ENCODE measurements around the gene NDC1.

- TF ChIP-seq, protein P1, sequence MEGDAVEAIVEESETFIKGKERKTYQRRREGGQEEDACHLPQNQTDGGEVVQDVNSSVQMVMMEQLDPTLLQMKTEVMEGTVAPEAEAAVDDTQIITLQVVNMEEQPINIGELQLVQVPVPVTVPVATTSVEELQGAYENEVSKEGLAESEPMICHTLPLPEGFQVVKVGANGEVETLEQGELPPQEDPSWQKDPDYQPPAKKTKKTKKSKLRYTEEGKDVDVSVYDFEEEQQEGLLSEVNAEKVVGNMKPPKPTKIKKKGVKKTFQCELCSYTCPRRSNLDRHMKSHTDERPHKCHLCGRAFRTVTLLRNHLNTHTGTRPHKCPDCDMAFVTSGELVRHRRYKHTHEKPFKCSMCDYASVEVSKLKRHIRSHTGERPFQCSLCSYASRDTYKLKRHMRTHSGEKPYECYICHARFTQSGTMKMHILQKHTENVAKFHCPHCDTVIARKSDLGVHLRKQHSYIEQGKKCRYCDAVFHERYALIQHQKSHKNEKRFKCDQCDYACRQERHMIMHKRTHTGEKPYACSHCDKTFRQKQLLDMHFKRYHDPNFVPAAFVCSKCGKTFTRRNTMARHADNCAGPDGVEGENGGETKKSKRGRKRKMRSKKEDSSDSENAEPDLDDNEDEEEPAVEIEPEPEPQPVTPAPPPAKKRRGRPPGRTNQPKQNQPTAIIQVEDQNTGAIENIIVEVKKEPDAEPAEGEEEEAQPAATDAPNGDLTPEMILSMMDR (optimal IDR thresholded peaks at IDR 0.05 in 1 of 3, IDR thresholded peaks at IDR 0.05 in 1 of 3, conservative IDR thresholded peaks at IDR 0.05 in 1 of 3; ENCODE audit: extremely low read depth in 1 of 3, insufficient read depth in 2 of 3, low read length in 3 of 3) = no peak
- TF ChIP-seq EZH2 (IDR thresholded peaks at IDR 0.05; ENCODE audit: low read length) = no peak
These were observed 82.2 kb downstream of the NDC1 start for GRCh38 chr1:53755874-53756273.
